HEK293 (cell line): ENCODE measurements around the gene PLA2G4D.

Source experiments
- CTCF ChIA-PET: fragments of 350-600 bp; formaldehyde crosslinking; extraction: SDS; loops from one replicate; lab custom pipeline; 2021; ENCODE audit warnings: antibody characterized with exemption; lab: Yijun Ruan, JAX
- POLR2A ChIA-PET: fragments of 300-600 bp; formaldehyde crosslinking; extraction: SDS; loops from one replicate; lab custom pipeline; 2020; ENCODE audit warnings: antibody characterized with exemption, inconsistent platforms; lab: Yijun Ruan, JAX
- H3K27ac ChIP-seq: fragments of 200-500 bp; sonication (Bioruptor generic); 2 replicates; pipeline ENCODE4 v1.5.1; 2014; ENCODE audit warnings: low read depth, low read length, control low read depth, inconsistent platforms; ENCODE audit errors: extremely low read depth
- H3K36me3 ChIP-seq, 2 experiments: fragments of 200-500 bp in 1 of 2; sonication (Bioruptor generic) in 1 of 2; 1 replicate in 1 of 2; 2 replicates in 1 of 2; pipeline ENCODE4 v1.5.1; 2014 to 2017; ENCODE audit warnings: inconsistent platforms in 2 of 2, low read length in 2 of 2; ENCODE audit not compliant: control insufficient read depth in 2 of 2, insufficient read depth in 1 of 2
- H3K4me1 ChIP-seq: fragments of 200-500 bp; sonication (Bioruptor generic); 2 replicates; pipeline ENCODE4 v1.5.1; 2014; ENCODE audit warnings: mild to moderate bottlenecking, low read length, inconsistent platforms; ENCODE audit not compliant: control insufficient read depth, insufficient read depth
- H3K4me3 ChIP-seq: 2 replicates; pipeline ENCODE4 v1.5.1; 2011; ENCODE audit warnings: low read depth, mild to moderate bottlenecking, control low read depth, low read length, moderate library complexity
- H3K9me3 ChIP-seq: fragments of 200-500 bp; sonication (Bioruptor generic); 2 replicates; pipeline ENCODE4 v1.5.1; 2014; ENCODE audit warnings: low read depth, low read length, inconsistent platforms; ENCODE audit not compliant: control insufficient read depth, insufficient read depth
- EGR2 ChIP-seq: fragments of 450-650 bp; formaldehyde crosslinking; IDR thresholded peaks from 2 replicates; pipeline ENCODE4 v1.5.1; 2016; ENCODE audit warnings: low read depth, missing biosample characterization, missing genetic modification characterization
- GLI2 ChIP-seq: fragments of 450-650 bp; formaldehyde crosslinking; IDR thresholded peaks from 2 replicates; pipeline ENCODE4; 2017; ENCODE audit warnings: missing biosample characterization, missing genetic modification characterization, low read depth, borderline replicate concordance
- IKZF3 ChIP-seq: fragments of 450-650 bp; IDR thresholded peaks from 2 replicates; pipeline ENCODE4 v1.5.0; 2018; ENCODE audit warnings: missing biosample characterization, mild to moderate bottlenecking, missing genetic modification characterization, moderate library complexity
- SETDB1 ChIP-seq: IDR thresholded peaks from one replicate; pipeline ENCODE4 v1.6.1; 2017; ENCODE audit warnings: mild to moderate bottlenecking, low read length, moderate library complexity, mixed read lengths; ENCODE audit not compliant: insufficient read length
- ZBTB21 ChIP-seq: fragments of 450-650 bp; formaldehyde crosslinking; IDR thresholded peaks from 2 replicates; pipeline ENCODE4 v1.5.1; 2017; ENCODE audit warnings: missing biosample characterization, missing genetic modification characterization
- ZNF140 ChIP-seq: fragments of 450-650 bp; formaldehyde crosslinking; IDR thresholded peaks from 2 replicates; pipeline ENCODE4 v1.5.1; 2016; ENCODE audit warnings: missing biosample characterization, missing genetic modification characterization
- ZNF169 ChIP-seq: fragments of 450-650 bp; formaldehyde crosslinking; IDR thresholded peaks from 2 replicates; pipeline ENCODE4 v1.5.1; 2016; ENCODE audit warnings: missing biosample characterization, missing genetic modification characterization
- ZNF23 ChIP-seq: fragments of 450-650 bp; formaldehyde crosslinking; IDR thresholded peaks from 2 replicates; pipeline ENCODE4 v1.5.1; 2016; ENCODE audit warnings: missing biosample characterization, missing genetic modification characterization, borderline replicate concordance
- ZNF341 ChIP-seq: fragments of 450-650 bp; formaldehyde crosslinking; IDR thresholded peaks from 2 replicates; pipeline ENCODE4; 2016; ENCODE audit warnings: low read depth, missing biosample characterization, missing genetic modification characterization
- ZNF354C ChIP-seq: fragments of 450-650 bp; formaldehyde crosslinking; IDR thresholded peaks from 2 replicates; pipeline ENCODE4 v1.5.1; 2016; ENCODE audit warnings: missing biosample characterization, missing genetic modification characterization, low read depth, borderline replicate concordance
- ZNF433 ChIP-seq: fragments of 450-650 bp; formaldehyde crosslinking; IDR thresholded peaks from 2 replicates; pipeline ENCODE4 v1.5.1; 2016; ENCODE audit warnings: missing biosample characterization, missing genetic modification characterization, low read depth
- ZNF555 ChIP-seq: fragments of 450-650 bp; formaldehyde crosslinking; conservative IDR thresholded peaks from 2 replicates; pipeline ENCODE4 v1.5.1; 2017; ENCODE audit warnings: missing biosample characterization, mild to moderate bottlenecking, missing genetic modification characterization, inconsistent platforms
- ZNF561 ChIP-seq: fragments of 450-650 bp; IDR thresholded peaks from 2 replicates; pipeline ENCODE4 v1.5.1; 2018; ENCODE audit warnings: missing biosample characterization, missing genetic modification characterization, borderline replicate concordance
- ZNF629 ChIP-seq: fragments of 450-650 bp; formaldehyde crosslinking; IDR thresholded peaks from 2 replicates; pipeline ENCODE4 v1.5.1; 2017; ENCODE audit warnings: missing biosample characterization, missing genetic modification characterization
- ZNF777 ChIP-seq: fragments of 450-650 bp; formaldehyde crosslinking; IDR thresholded peaks from 2 replicates; pipeline ENCODE4 v1.5.1; 2017; ENCODE audit warnings: missing biosample characterization, missing genetic modification characterization, borderline replicate concordance
- TF ChIP-seq, protein P1 (sequence below): fragments of 450-650 bp; formaldehyde crosslinking; IDR thresholded peaks from 2 replicates; pipeline ENCODE4 v1.5.1; 2017; ENCODE audit warnings: missing biosample characterization, missing genetic modification characterization
- TF ChIP-seq, protein P2 (sequence below): fragments of 450-650 bp; formaldehyde crosslinking; conservative IDR thresholded peaks from 2 replicates; pipeline ENCODE4 v1.5.1; 2016; ENCODE audit warnings: low read depth, missing biosample characterization, missing genetic modification characterization
- TF ChIP-seq, protein P3 (sequence below): fragments of 450-650 bp; formaldehyde crosslinking; IDR thresholded peaks from 2 replicates; pipeline ENCODE4 v1.5.1; 2016; ENCODE audit warnings: missing biosample characterization, missing genetic modification characterization, low read depth
- TF ChIP-seq, protein P4 (sequence below): fragments of 450-650 bp; formaldehyde crosslinking; IDR thresholded peaks from 2 replicates; pipeline ENCODE4; 2016; ENCODE audit warnings: missing biosample characterization, missing genetic modification characterization

The PLA2G4D gene

DNA sequence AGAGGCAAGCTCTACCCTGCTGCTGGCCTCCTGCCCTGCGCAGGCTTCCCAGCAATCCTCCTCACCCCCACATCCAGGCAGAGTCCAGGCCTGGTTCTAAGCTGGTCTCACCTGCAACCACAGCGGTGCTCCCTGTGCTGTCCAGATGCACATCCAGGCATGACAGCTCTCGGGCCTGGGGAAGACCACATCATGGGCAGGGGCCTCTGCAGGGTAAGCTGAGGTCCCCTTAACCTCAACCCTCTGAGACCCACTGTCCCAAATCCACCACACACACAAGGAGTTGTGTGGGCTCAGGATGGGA, 10.8 kb downstream of the PLA2G4D start (continued):
- TF ChIP-seq ZNF354C (tag by site-specific recombination): no peak
- no peak for TF ChIP-seq GLI2
- no peak for TF ChIP-seq ZNF555 (tag by site-specific recombination)

DNA sequence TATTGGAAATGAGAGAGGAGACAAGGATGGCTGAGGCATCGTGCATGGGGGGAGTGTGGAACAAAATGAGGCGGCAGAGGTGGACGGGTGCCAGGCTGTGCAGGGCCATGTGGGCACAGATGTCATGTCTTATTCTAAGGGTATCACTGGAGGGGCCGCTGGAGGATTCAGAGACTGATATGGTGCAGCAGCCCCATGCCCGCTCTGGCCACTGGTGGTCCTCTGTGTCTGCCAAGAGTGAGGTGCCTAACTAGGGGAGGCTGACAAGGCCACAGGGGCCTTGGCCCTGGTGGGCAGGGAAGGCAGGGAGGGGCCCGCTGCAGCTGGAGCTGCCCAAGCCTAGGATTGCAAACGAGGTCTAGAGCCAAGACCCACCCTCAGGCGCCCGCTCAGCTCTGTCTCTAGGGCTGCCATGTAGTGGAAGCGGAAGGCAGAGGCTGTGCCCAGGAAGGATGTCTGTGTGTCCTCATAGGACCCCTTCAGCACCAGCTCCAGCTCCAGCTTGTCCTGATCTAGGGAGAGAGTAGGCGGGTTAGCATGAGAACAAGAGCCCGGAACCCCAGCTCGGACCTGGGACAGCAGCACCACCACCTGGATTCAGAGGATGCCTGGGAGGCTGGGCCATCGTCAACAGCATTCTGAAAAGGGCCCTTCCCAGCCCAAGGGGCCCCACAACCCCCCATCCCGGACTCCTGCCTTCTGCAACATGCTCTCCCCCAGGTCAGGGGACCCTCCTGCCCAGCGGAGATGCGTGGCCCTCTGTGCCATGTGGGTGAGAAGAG, 11.3 kb downstream of the PLA2G4D start:
- CTCF ChIA-PET: interaction anchor here (0.6 to 5.2 kb wide), 16 partner anchors 10 to 319 kb away, joined by 3 to 33 read pairs (median 4); partner anchors contain the start of gene EHD4
- POLR2A ChIA-PET: interaction anchor here (1.2 kb wide), 1 partner anchor 9 kb away, joined by 3 read pairs; no protein-coding TSS in a partner anchor
- no peak overlapping the region for H3K27ac ChIP-seq
- H3K9me3 ChIP-seq: no peaks in the 10 kb centered on the region
- H3K4me1 ChIP-seq: no peaks in the 10 kb centered on the region
- H3K36me3 ChIP-seq: no peaks in the 10 kb centered on the region
- no peak for TF ChIP-seq ZNF169 (tag by site-specific recombination)
- TF ChIP-seq, all 188 proteins: peak for 0
- no peak overlapping the region for H3K4me3 ChIP-seq

DNA sequence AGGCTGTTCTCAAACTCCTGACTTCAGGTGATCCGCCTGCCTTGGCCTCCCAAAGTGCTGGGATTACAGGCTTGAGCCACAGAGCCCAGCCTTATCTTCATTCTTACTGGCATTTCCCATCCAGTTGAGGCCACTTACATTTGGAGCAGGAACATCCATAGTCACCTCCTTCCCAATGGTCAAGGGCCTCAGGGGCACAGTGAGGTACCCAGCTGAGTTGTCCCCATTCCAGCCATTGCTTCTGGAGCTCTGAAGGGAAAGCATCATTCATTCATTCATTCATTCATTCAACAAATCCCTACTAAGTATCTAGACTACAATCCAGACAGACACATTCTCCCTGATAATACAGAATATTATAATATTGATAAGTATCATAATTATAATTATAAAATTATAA, 12.2 kb downstream of the PLA2G4D start:
- ChIA-PET CTCF (interaction anchor here (0.7 to 5.2 kb wide), 9 partner anchors 10 to 271 kb away, joined by 3 to 33 read pairs (median 4); no protein-coding TSS in a partner anchor), POLR2A (interaction anchor here (1.2 kb wide), 1 partner anchor 8 kb away, joined by 3 read pairs; no protein-coding TSS in a partner anchor)
- TF ChIP-seq, protein P1, sequence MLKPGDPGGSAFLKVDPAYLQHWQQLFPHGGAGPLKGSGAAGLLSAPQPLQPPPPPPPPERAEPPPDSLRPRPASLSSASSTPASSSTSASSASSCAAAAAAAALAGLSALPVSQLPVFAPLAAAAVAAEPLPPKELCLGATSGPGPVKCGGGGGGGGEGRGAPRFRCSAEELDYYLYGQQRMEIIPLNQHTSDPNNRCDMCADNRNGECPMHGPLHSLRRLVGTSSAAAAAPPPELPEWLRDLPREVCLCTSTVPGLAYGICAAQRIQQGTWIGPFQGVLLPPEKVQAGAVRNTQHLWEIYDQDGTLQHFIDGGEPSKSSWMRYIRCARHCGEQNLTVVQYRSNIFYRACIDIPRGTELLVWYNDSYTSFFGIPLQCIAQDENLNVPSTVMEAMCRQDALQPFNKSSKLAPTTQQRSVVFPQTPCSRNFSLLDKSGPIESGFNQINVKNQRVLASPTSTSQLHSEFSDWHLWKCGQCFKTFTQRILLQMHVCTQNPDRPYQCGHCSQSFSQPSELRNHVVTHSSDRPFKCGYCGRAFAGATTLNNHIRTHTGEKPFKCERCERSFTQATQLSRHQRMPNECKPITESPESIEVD (tag by site-specific recombination): no peak
- TF ChIP-seq ZNF140 (tag by site-specific recombination): no peak
- TF ChIP-seq ZNF561 (tag by site-specific recombination): no peak
- no peak for TF ChIP-seq ZBTB21 (tag by site-specific recombination)
- no peak for TF ChIP-seq ZNF23 (tag by site-specific recombination)
- no peak for TF ChIP-seq IKZF3 (tag by site-specific recombination)
- TF ChIP-seq, protein P2, sequence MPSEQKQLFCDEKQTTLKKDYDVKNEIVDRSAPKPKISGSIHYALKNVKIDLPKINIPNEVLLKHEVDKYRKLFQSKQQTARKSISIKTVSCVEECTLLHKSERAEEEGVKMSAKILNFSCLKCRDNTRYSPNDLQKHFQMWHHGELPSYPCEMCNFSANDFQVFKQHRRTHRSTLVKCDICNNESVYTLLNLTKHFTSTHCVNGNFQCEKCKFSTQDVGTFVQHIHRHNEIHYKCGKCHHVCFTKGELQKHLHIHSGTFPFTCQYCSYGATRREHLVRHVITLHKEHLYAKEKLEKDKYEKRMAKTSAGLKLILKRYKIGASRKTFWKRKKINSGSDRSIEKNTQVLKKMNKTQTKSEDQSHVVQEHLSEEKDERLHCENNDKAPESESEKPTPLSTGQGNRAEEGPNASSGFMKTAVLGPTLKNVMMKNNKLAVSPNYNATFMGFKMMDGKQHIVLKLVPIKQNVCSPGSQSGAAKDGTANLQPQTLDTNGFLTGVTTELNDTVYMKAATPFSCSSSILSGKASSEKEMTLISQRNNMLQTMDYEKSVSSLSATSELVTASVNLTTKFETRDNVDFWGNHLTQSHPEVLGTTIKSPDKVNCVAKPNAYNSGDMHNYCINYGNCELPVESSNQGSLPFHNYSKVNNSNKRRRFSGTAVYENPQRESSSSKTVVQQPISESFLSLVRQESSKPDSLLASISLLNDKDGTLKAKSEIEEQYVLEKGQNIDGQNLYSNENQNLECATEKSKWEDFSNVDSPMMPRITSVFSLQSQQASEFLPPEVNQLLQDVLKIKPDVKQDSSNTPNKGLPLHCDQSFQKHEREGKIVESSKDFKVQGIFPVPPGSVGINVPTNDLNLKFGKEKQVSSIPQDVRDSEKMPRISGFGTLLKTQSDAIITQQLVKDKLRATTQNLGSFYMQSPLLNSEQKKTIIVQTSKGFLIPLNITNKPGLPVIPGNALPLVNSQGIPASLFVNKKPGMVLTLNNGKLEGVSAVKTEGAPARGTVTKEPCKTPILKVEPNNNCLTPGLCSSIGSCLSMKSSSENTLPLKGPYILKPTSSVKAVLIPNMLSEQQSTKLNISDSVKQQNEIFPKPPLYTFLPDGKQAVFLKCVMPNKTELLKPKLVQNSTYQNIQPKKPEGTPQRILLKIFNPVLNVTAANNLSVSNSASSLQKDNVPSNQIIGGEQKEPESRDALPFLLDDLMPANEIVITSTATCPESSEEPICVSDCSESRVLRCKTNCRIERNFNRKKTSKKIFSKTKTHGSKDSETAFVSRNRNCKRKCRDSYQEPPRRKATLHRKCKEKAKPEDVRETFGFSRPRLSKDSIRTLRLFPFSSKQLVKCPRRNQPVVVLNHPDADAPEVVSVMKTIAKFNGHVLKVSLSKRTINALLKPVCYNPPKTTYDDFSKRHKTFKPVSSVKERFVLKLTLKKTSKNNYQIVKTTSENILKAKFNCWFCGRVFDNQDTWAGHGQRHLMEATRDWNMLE (tag by site-specific recombination): no peak
- TF ChIP-seq ZNF777 (tag by site-specific recombination): no peak
- no peak for TF ChIP-seq ZNF433 (tag by site-specific recombination)
- TF ChIP-seq EGR2 (tag by site-specific recombination): no peak
- TF ChIP-seq, protein P3, sequence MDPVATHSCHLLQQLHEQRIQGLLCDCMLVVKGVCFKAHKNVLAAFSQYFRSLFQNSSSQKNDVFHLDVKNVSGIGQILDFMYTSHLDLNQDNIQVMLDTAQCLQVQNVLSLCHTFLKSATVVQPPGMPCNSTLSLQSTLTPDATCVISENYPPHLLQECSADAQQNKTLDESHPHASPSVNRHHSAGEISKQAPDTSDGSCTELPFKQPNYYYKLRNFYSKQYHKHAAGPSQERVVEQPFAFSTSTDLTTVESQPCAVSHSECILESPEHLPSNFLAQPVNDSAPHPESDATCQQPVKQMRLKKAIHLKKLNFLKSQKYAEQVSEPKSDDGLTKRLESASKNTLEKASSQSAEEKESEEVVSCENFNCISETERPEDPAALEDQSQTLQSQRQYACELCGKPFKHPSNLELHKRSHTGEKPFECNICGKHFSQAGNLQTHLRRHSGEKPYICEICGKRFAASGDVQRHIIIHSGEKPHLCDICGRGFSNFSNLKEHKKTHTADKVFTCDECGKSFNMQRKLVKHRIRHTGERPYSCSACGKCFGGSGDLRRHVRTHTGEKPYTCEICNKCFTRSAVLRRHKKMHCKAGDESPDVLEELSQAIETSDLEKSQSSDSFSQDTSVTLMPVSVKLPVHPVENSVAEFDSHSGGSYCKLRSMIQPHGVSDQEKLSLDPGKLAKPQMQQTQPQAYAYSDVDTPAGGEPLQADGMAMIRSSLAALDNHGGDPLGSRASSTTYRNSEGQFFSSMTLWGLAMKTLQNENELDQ (tag by site-specific recombination): no peak
- no peak for TF ChIP-seq ZNF341 (tag by site-specific recombination)
- TF ChIP-seq ZNF629 (tag by site-specific recombination): no peak
- no peak for TF ChIP-seq SETDB1
- TF ChIP-seq, protein P4, sequence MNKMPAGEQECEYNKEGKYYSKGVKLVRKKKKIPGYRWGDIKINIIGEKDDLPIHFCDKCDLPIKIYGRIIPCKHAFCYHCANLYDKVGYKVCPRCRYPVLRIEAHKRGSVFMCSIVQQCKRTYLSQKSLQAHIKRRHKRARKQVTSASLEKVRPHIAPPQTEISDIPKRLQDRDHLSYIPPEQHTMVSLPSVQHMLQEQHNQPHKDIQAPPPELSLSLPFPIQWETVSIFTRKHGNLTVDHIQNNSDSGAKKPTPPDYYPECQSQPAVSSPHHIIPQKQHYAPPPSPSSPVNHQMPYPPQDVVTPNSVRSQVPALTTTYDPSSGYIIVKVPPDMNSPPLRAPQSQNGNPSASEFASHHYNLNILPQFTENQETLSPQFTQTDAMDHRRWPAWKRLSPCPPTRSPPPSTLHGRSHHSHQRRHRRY (tag by site-specific recombination): no peak
- Histone ChIP-seq H3K27ac (no peak overlapping the region), H3K4me3 (no peak overlapping the region), H3K36me3 (no peaks in the 10 kb centered on the region), H3K9me3 (no peaks in the 10 kb centered on the region), H3K4me1 (no peaks in the 10 kb centered on the region)
